ENCODE measurements around the gene C9orf78.

Gene C9orf78

DNA sequence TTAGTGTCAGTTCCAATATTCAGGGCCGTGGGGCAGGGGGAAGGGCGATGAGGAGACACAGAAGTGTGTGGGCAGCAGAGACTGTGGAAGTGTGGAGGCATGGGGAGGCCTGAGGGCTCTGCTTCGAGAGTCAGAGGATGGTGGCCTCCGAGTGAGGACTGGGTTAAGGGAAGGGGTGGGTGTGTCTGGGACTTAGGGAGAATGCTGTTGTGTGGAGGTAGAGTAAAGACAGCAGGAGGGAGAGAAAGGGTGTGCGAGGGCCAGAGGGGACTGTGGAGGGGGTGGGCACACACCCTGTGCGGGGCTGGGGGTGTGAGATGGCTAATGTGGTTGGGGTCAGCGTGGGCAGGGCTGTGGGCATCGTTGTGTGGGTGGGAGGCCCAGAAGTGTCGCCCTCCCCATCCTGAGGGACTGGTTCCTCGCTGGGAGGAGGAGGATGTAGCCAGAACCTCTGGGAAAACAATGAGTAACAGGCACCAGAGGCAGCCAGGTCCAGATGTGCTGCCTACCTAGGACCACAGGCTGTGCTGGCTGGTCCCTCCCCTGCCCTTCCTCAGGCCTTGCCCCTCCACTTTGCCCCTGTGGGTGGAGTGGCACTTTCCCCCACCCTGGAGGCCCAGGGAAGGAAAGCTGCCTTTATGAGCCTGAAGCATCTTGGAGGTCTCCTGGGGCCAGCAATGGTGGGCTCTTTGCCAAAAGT lies 4.4 kb upstream of the C9orf78 start:
- DNase-seq, result no peak

DNA sequence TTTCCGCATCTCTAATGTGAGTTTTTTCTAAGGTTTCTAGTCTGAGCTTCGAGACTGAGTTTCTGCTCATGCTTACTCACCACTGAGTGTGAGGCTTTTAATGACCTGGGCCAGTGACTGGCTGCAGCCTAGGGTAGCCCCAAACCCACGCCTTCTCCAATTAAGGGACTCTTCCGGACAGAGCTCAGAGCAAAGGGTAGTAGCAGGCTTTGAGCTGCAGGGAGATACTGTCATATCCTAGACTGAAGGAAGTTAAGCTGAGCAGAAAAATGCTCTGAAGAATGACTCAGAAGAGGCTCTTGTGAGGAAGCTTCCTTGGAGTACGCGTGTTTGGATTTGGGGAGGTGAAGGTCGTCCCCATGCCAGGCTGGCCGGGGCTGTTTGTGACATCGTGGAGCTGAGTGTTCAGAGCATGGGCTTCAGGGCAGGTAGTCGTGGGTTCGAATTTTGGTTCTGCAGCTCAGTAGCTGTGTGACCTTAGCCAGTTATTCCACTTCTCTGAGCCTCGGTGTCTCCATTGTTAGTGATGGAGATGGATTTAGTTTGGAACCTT lies 3.7 kb upstream of the C9orf78 start:
- DNase-seq, result no peak

DNA sequence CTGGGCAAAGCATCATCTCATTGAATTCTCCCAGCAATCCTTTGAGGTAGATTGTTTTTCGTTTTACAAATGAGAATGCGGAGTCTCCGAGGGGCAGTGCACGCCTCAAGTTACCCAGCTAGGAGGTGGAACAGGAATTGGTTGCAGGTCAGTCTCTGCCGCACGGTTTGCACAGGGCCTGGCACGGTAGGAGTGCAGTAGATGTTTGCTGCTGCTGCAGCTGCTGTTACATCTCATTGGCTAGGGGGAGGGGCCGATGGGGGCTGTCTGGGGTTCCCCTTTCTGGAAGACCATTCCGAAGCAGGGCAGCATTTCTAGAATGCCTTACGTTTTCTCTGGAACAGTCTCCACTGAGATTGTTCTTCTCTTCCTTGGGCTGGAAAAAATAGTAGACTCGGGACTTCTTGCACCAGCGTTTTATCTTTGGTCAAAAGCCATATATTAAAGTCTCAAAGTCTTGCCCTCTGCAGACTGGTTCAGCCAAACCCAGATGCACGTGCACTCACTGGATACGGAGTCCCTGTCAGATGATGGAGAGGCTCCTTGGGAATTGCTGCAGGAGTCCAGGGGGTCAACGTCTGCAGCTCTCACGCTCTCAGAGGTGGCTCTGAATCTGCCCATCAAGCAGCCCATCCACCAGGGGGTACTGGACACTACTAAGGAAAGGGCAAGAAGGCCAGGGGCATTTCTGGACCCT lies 1.4 kb upstream of the C9orf78 start:
- DNase-seq, result peak in 1 of 3 experiments; percentile 40

DNA sequence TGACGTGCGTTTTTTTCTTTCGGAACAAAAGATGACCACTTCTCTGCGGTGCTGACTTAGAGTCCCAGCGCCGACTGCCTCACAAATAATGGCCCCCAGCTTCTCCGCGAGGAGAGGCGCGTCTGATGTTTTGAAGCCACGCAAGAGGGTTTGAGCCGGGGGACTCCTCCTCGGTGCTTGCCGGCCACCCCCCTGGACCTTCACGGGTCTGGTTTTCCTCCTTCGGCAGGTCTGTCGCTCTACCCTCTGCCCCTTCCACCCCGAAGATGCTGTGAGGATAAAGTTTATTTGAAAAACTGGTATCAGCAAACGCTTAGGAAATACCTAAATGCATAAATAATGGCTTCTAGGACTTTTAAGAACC lies 767 bp upstream of the C9orf78 start:
- no peak for DNase-seq

DNA sequence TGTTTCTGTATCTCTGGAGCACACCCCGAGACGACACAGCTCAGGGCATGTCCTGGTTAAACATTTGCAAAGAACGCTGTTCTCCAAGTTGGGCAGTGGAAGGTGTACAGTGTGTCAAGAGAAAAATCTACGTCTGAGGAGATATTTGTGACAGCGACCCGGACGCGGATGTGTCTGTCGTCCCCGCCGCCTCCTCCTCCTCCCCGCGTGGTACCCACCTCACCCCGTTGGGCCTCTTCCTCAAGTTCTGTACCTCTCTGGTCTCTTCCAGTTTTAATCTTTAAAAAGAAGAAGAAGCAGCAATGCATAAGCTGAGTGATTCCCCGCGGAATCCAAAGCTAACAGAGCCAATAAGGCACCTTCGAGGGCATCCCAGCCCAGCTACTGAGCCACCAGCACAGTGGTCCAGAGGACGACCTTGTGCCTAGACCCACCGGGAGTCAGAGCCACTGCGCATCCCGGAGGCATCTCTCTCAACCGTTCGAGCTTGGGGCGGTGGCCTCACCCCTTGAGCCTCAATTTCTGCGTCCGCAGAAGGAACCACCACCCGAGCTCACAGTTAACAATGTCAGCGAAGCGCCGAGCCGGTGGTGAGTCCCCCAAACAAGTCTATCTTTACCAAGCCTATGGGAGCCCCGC lies 467 bp downstream of the C9orf78 start:
- DNase-seq, result no peak

DNA sequence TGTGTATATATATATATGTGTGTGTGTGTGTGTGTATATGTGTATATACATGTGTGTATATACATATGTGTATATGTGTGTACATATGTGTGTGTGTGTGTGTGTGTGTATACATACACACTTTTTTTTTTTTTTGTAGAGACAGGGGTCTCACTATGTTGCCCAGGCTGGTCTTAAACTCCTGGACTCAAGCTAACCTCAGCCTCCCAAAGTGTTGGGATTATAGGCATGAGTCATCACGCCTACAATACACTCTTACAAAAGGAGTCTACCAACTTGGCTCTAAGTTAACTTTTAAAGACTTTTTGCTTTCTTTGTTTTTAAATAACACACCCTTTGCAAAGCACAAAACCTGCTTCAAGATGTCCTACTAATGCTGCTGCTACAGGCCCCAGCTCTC lies 2.1 kb downstream of the C9orf78 start:
- DNase-seq, result no peak

DNA sequence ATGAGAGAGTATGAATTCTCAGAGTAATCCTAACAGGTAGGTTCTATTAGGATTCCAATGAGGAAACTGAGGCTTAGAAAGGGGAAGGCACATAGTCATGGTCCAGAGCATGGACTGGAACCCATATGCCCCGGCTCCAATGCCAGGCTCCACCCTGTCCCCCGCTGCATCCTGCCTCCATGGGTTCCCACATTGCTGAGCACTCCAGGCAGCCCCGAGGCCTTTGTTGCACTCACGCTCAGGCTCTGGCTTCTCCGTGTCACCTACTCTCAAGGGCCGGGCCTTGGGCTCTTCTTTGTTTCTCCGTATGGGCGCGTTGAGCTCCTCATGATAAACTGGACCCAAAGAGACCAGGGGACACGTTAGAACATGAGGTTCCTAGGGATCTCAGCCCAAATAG lies 6.1 kb downstream of the C9orf78 start:
- DNase-seq, result no peak

DNA sequence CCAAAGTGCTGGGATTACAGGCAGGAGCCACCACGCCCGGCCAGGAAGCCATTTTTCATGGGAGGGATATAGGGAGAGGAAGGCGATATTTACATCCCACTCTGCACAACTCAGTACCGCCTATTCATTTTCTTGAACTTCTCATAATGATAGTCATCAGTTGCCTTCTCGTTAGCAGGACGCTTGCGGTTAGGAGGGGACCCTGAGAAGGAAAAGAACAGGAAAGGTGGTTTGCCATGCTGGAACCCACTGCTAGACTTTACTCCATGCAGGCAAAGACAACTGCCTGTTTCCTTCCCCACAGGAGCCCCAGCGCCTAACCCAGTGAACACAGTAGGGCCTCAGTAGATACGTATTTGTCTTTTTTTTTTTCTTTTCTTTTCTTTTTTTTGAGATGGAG lies 7.0 kb downstream of the C9orf78 start:
- DNase-seq, result no peak

DNA sequence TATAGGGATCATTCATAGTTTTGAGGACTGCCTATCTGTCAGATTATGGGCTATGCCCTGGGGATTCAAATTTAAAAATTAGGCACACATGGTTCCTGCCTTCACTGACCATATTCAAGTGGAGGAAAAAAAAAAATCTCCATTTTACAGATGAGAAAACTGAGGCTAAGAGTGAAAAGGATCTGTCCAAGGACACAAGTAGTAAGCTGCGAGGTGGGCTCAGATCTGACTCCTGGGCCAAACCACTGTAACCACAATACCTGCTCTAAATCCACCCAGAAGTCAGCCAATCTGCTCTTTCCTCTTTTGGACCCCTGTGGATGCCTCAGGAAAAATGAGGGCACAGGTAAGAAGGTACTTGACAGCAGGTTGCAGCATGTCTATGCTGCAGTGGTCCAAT lies 8.3 kb downstream of the C9orf78 start:
- no peak for DNase-seq

DNA sequence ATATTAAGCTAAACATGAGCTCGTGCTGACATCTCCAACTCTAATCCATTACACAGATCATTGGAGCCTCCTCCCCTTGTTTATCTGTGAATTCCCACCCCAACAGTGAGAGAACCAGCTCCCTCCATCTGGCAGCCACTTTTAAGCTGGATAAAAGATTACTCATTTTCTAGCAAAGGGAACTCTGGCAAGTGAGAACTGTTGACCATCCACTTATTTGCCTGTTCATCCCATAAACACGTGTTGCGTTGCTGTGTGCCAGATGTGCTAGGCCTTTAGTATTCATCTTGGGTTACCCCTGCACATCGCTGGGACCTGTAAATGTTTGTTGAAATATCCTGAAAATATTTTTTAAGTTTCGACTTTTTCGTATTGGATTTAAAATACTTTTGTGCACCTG lies 8.7 kb downstream of the C9orf78 start:
- no peak for DNase-seq

DNA sequence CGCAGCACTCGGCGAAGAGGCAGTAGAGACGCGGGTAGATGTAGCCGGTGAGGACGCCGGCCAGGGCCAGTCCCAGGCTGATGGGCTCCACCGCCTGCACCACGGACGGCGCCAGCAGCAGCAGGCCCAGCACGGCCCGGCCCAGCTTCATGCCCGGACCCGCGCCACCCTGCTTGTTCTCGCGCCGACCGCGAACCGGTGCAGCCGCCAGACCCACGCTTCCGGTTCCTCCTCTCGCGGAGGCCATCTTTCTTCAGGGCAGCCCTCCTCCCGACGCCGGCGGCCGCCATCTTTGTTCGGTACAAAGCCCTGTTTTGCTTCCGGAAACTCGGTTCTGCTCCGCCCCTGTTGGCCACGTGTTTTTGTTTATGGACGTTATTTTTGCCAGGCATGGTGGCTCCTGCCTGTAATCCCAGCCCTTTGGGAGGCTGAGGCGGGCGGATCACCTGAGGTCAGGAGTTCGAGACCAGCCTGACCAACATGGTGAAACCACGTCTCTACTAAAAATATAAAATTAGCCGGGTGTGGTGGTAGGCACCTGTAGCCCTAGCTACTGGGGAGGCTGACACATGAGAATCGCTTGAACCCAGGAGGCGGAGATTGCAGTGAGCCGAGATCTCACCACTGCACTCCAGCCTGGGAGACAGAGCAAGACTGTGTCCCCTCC lies 11.0 kb downstream of the C9orf78 start, which contains the start of gene TOR1A:
TOR1A (minus strand) TSS at position 202 of the 667 bp plus-strand sequence; CDS start at position 151, 51 bp downstream.
- DNase-seq, result peak; percentile 85 to 99 (median 95)

DNA sequence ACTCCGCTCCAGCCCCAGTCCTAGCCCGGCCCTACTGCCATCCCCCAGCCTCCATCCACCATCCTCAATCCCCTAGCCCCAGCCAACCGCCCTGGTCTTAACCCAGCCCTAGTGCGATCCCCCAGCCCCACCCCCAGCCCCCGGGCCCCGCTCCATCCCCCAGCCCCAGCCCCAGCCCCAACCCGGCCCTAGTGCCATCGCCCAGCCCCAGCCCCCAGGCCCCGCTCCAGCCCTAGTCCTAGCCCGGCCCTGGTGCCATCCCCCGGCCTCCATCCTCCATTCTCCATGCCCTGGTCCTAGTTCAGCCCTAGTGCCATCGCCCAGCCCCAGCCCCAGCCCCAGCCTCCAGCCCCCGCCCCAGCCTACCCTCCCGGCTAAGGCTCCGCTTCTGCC lies 11.5 kb downstream of the C9orf78 start:
- no peak for DNase-seq

DNA sequence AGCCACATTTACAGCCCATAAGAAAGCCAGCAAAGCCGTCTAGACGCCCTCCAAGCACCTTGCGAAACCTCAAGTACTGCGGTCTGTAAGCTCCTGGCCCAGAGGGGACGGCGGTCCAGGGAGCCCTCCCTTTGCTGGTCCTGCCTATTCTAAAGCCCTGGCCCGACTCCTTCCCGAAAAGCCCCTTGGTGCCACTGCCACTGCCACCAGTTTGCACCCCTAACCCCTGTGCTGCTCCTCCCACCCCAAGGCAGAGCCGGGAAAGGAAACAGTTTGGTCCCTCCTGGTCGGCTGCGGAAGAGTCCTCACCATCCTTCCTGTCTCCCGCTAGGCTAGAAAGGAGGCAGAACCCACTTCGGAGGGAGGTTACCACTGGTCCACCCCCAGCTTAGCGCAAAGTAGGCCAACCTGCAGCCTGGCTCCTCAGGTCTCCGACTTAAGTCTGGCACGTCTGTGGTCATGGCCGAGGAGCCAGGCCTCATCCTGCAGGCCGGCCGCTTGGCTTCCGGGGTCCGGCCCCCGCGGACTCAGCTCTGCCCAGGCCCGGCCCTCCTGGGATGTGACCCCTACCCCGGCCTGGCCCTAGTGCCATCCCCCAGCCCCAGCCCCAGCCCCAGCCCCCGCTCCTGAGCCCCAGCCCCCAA lies 12.1 kb downstream of the C9orf78 start:
- peak in 2 of 3 experiments; percentile 25 to 32 for DNase-seq

DNA sequence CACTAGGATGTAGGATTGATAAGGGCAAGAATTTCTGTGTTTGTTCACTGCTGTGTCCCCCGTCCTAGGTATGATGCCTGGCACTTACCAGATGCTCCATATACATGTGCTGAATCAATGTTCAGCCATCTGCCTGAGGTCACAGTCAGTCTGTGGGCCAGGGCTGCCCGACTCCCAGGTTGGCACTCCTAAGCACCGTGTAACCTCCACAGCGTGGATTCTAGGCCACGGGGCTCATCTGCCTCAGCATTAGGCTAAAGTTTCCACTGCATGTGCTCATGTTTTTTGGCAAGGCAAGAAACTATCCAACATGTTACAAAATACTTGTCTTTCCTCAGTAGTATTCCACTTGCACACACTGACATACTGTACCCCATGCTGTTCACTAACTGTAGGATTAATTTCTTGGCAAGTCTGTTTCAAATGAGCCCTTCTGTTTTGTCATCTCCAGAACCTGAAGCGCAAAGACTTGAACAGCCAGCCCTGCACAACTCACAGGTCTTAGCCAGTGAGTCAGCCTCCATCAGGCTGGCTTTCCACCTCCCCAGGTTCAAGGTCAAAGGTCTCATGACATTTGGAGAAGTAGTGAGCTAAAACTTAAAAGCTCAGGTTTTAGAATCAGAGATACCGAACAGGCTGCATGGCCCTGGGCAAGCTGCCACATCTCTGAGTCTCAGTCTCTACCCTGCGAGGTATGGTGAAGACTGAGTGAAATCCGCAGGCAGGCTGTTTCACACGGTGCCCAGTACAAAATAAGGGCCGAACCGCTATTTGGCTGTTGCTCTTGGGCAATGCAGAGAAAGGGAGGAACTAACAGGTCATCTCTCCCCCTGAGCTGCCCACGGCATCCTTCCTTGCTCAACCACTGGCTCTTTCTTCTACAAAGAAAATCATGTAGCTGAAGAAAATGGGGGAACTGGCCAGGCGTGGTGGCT lies 18.3 kb downstream of the C9orf78 start:
- no peak for DNase-seq

DNA sequence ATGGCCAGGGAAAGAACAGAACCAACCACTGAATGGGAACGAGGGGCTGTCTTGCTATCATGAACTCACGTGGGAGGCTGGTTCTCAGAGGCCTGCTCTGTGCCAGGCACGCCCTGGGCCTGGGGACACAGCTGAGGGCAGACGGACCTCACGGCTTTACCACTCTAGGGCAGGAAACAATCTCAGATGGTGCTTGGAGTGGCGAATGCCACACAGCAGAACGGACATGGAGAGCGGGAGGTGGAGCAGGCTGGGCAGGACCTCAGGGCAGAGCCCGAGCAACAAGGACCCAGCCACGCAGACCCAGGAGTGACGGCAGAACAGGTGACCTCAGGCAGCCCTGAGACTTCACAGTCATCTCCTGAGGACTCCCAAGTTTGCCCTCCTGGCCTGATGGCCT lies 19.8 kb downstream of the C9orf78 start:
- DNase-seq, result no peak

DNA sequence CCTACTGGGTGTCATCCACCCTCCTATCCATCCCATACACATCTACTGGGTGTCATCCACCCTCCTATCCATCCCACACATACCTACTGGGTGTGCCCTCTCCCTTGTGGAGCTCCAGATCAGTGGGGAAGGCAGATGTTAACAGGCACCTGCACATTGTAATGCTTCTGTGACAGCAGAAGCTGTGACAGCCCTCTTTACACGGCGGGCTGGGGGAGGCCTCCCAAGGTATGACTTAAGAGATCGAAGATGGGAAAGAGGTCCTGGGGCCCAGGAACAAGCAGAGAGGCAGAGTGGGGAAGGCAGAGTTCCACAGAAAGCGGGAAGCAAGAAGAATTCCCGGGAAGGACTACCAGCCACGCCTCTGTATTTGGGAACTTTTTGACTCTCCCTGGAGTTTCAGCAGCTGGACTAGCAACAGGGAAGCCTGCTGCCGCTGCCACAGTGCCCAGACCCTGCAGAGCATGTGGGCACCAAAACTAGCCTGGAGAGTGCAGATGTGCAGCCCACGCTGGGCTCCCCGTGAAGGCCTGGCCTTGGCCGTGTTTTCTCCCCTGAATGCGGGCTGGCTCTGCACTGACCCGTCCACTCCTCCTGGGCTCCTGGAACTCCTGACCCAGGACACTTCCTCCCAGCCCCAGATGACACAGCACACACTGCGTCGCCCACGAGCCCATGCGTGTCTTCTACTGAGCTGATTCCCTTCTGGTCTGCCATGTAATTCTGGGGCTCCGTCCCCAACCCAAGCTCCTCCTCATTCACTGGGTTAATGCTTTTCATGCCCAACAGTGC lies 20.4 kb downstream of the C9orf78 start:
- DNase-seq, result no peak

DNA sequence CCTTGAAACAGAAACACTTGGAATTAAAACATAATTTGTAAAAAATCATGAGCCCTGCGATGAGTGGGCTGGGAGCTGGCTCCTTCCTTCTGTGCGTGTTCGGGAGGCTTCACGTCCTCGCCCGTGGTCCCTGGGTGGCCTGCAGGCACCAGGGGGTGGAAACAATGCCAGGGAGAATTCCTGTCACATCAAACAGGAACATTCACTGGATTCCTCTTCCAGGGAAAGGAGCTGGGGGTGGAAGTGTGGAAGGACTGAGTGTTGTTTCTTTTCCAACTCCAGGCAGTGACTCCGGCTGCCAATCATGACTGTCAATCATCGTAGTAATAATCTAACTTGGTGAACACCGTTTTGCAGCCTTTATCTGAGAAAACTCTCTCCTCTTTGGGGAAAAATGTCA lies 21.4 kb downstream of the C9orf78 start:
- no peak for DNase-seq

DNA sequence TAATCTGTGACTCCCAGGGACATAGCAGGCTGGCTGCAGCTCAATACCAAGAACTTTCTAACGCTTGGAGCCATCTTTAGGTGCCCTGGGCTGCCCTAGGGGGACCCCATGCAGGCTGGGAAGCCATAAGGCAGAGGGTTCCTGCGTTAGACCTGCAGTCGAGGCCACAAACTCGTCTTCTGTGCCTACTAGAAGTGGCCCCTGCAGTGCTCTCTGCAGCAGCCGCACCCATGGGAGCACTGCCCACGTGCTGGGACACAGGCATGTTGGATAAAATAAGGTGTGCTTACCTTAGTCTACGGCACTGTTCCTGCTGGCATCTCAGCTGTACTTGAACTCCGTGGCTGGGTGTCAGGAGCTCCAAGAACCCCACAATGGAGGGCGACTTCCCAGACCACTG lies 22.7 kb downstream of the C9orf78 start:
- no peak for DNase-seq

DNA sequence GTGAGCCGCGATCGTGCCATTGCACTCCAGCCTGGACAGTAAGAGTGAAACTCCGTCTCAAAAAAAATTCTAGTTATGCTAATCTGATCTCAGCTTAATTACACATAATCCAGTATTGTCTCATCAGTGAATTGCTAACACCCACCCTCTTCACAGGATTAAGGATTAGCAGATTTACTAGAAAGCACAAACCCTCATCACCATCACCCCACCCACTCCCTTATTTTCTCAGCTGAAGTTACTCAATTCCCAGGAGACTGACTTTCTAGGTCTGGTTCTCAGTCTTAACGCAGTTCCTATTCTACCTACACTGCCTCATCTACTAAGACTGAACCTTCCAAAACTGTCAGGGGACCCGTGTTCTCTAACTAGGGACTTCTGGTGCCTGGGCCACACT lies 23.1 kb downstream of the C9orf78 start:
- no peak for DNase-seq

DNA sequence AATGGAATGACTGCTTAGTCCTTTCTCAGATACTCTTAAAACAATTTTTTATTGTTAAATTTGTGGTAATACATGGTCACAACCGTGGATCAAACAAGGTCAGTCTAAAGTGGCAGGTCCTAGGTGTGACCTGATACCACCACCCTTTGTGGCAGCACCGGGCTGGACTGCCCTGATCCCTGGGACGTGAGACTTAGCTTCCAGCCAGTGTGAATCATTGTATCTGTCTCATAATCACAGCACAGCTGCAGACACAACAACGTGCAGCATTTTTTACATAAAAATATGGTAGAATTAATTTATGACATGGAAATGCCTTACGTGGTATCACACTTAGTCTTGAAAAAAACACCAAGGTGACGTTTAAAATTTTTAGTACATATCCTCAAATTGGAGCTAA lies 24.3 kb downstream of the C9orf78 start:
- no peak for DNase-seq

DNA sequence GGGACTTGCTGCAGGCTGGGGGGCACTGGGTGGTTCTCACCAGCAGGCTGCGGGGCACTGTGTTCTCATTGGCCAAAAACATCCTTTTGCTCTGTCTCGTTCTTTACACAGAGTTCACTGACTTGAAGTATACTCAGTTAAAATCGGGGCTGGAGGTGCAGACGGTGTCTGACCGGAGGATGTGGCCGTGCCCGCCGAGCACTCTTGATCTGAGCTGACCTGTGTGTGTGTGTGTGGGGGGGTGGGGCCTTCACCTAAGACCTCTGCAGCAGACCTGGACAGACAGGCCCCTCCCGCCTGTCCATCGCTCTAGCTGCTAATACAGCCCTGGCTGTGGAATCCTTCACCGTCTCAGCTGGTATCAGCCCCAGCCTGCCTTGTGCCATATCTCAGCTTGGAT lies 25.0 kb downstream of the C9orf78 start:
- DNase-seq, result no peak

Data from NCI-H1417 (cell line).